SK-N-SH treated with all-trans-retinoic acid at 6 μM for 48 hours (cell line): ENCODE measurements around the gene HEYL.
A peak's percentile ranks its signal among the peaks of the same experiment; 100 is the strongest.

ENCODE experiments used
- ATAC-seq: fragments of 200-7000 bp; cut with Tn5 transposase; 3 replicates; pipeline ENCODE4 v1.9.1; 2020; ENCODE audit warnings: mild to moderate bottlenecking, moderate library complexity
- ARNTL ChIP-seq: fragments of 450-650 bp; formaldehyde crosslinking; IDR thresholded peaks from 2 replicates; pipeline ENCODE4 v1.5.0; 2020; ENCODE audit warnings: low read depth, mild to moderate bottlenecking, moderate library complexity, borderline replicate concordance
- BACH2 ChIP-seq: fragments of 250-450 bp; sonication (Bioruptor Pico); IDR thresholded peaks from 2 replicates; pipeline ENCODE4 v1.9.0; 2021; ENCODE audit warnings: mild to moderate bottlenecking, borderline replicate concordance
- CSDC2 ChIP-seq: fragments of 250-450 bp; sonication (Bioruptor Pico); IDR thresholded peaks from 2 replicates; pipeline ENCODE4 v1.5.0; 2020; ENCODE audit warnings: mild to moderate bottlenecking, moderate library complexity
- ESRRG ChIP-seq: fragments of 250-450 bp; sonication (Bioruptor Pico); IDR thresholded peaks from 2 replicates; pipeline ENCODE4 v1.6.1; 2021; ENCODE audit warnings: mild to moderate bottlenecking
- GLIS3 ChIP-seq: fragments of 250-450 bp; sonication (Bioruptor Pico); IDR thresholded peaks from 2 replicates; pipeline ENCODE4 v1.5.0; 2020; ENCODE audit warnings: mild to moderate bottlenecking, moderate library complexity
- ISL1 ChIP-seq: fragments of 250-450 bp; sonication (Bioruptor Pico); IDR thresholded peaks from 2 replicates; pipeline ENCODE4 v2.1.2; 2022; ENCODE audit warnings: mild to moderate bottlenecking, moderate library complexity
- OSR1 ChIP-seq: fragments of 250-450 bp; sonication (Bioruptor Pico); IDR thresholded peaks from 2 replicates; pipeline ENCODE4 v1.8.0; 2022; ENCODE audit warnings: moderate library complexity, mild to moderate bottlenecking, inconsistent platforms
- PPARA ChIP-seq: fragments of 250-450 bp; sonication (Bioruptor Pico); IDR thresholded peaks from 2 replicates; pipeline ENCODE4 v1.5.0; 2020; ENCODE audit warnings: mild to moderate bottlenecking, borderline replicate concordance
- RARB ChIP-seq: fragments of 250-450 bp; sonication (Bioruptor Pico); IDR thresholded peaks from 2 replicates; pipeline ENCODE4 v1.8.0; 2021; ENCODE audit warnings: mild to moderate bottlenecking, moderate library complexity
- SNAI2 ChIP-seq: fragments of 250-450 bp; sonication (Bioruptor Pico); IDR thresholded peaks from 2 replicates; pipeline ENCODE4 v1.5.0; 2020; ENCODE audit warnings: mild to moderate bottlenecking, moderate library complexity
- TCF4 ChIP-seq: fragments of 250-450 bp; sonication (Bioruptor Pico); IDR thresholded peaks from 2 replicates; pipeline ENCODE4 v1.8.0; 2021; ENCODE audit warnings: mild to moderate bottlenecking, moderate library complexity, borderline replicate concordance
- TOX ChIP-seq: fragments of 250-450 bp; sonication (Bioruptor Pico); IDR thresholded peaks from 2 replicates; pipeline ENCODE4 v1.8.0; 2021; ENCODE audit warnings: mild to moderate bottlenecking, moderate library complexity, borderline replicate concordance
- ZC3H10 ChIP-seq: fragments of 250-450 bp; sonication (Bioruptor Pico); IDR thresholded peaks from 2 replicates; pipeline ENCODE4 v1.5.1; 2021; ENCODE audit warnings: mild to moderate bottlenecking, moderate library complexity
- ZFP3 ChIP-seq: fragments of 250-450 bp; sonication (Bioruptor Pico); IDR thresholded peaks from 2 replicates; pipeline ENCODE4 v1.5.0; 2020; ENCODE audit warnings: mild to moderate bottlenecking, moderate library complexity
- ZFP30 ChIP-seq: fragments of 450-650 bp; formaldehyde crosslinking; IDR thresholded peaks from 2 replicates; pipeline ENCODE4 v1.5.0; 2022; ENCODE audit warnings: mild to moderate bottlenecking, moderate library complexity
- ZNF565 ChIP-seq: fragments of 450-650 bp; formaldehyde crosslinking; conservative IDR thresholded peaks from 2 replicates; pipeline ENCODE4 v1.5.0; 2020; ENCODE audit warnings: low read depth, mild to moderate bottlenecking, moderate library complexity
- ZNF70 ChIP-seq: fragments of 450-650 bp; formaldehyde crosslinking; IDR thresholded peaks from 2 replicates; pipeline ENCODE4 v1.5.0; 2020; ENCODE audit warnings: mild to moderate bottlenecking, moderate library complexity
- ZNF8 ChIP-seq: fragments of 450-650 bp; formaldehyde crosslinking; IDR thresholded peaks from 2 replicates; pipeline ENCODE4 v1.5.0; 2020; ENCODE audit warnings: mild to moderate bottlenecking, moderate library complexity
- TF ChIP-seq, protein P1 (sequence below): fragments of 250-450 bp; sonication (Bioruptor Pico); IDR thresholded peaks from 2 replicates; pipeline ENCODE4 v1.5.1; 2021; ENCODE audit warnings: mild to moderate bottlenecking, moderate library complexity
- TF ChIP-seq, protein P2 (sequence below): fragments of 250-450 bp; sonication (Bioruptor Pico); IDR thresholded peaks from 2 replicates; pipeline ENCODE4 v1.8.0; 2020; ENCODE audit warnings: mild to moderate bottlenecking, moderate library complexity, borderline replicate concordance
- TF ChIP-seq, protein P3 (sequence below): fragments of 250-450 bp; sonication (Bioruptor Pico); IDR thresholded peaks from 2 replicates; pipeline ENCODE4 v1.5.0; 2020; ENCODE audit warnings: mild to moderate bottlenecking, moderate library complexity
- TF ChIP-seq, protein P4 (sequence below): fragments of 250-450 bp; sonication (Bioruptor Pico); IDR thresholded peaks from 2 replicates; pipeline ENCODE4 v1.5.1; 2020; ENCODE audit warnings: low read depth, mild to moderate bottlenecking, moderate library complexity
- TF ChIP-seq, protein P5 (sequence below): fragments of 250-450 bp; sonication (Bioruptor Pico); IDR thresholded peaks from 2 replicates; pipeline ENCODE4 v1.8.0; 2021; ENCODE audit warnings: low read depth, mild to moderate bottlenecking, moderate library complexity, borderline replicate concordance

The HEYL gene

DNA sequence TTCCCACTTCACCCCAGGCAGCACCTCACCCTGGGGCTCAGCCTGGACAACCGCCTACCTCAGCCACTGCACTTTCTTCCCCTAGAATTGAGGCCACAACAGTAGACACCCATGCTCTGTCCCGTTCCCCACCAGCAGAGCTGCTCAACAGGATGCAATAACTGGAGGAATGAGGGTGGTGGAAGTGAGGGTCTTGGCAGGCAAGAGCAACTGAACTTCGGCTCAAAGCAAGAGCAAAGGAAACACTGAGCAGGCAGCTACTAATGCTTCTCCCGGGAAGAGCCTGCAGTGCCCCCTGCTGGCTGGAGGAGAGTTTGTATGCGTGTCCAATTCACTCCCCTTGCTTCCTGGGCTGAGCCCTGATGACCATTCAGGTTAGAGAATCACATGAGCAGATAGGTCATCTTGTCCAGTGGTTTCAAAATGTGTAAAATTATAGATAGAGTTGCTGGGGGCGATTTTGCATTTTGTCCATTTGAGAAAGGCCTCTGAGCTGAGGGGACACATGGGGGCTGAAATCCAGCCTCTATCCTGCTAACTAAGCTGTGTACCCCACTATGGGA lies 18.6 kb upstream of the HEYL start:
- TF ChIP-seq, protein P1, sequence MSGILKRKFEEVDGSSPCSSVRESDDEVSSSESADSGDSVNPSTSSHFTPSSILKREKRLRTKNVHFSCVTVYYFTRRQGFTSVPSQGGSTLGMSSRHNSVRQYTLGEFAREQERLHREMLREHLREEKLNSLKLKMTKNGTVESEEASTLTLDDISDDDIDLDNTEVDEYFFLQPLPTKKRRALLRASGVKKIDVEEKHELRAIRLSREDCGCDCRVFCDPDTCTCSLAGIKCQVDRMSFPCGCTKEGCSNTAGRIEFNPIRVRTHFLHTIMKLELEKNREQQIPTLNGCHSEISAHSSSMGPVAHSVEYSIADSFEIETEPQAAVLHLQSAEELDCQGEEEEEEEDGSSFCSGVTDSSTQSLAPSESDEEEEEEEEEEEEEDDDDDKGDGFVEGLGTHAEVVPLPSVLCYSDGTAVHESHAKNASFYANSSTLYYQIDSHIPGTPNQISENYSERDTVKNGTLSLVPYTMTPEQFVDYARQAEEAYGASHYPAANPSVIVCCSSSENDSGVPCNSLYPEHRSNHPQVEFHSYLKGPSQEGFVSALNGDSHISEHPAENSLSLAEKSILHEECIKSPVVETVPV, result no peak
- TF ChIP-seq, protein P2, sequence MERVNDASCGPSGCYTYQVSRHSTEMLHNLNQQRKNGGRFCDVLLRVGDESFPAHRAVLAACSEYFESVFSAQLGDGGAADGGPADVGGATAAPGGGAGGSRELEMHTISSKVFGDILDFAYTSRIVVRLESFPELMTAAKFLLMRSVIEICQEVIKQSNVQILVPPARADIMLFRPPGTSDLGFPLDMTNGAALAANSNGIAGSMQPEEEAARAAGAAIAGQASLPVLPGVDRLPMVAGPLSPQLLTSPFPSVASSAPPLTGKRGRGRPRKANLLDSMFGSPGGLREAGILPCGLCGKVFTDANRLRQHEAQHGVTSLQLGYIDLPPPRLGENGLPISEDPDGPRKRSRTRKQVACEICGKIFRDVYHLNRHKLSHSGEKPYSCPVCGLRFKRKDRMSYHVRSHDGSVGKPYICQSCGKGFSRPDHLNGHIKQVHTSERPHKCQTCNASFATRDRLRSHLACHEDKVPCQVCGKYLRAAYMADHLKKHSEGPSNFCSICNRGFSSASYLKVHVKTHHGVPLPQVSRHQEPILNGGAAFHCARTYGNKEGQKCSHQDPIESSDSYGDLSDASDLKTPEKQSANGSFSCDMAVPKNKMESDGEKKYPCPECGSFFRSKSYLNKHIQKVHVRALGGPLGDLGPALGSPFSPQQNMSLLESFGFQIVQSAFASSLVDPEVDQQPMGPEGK, result no peak
- TF ChIP-seq, protein P3, sequence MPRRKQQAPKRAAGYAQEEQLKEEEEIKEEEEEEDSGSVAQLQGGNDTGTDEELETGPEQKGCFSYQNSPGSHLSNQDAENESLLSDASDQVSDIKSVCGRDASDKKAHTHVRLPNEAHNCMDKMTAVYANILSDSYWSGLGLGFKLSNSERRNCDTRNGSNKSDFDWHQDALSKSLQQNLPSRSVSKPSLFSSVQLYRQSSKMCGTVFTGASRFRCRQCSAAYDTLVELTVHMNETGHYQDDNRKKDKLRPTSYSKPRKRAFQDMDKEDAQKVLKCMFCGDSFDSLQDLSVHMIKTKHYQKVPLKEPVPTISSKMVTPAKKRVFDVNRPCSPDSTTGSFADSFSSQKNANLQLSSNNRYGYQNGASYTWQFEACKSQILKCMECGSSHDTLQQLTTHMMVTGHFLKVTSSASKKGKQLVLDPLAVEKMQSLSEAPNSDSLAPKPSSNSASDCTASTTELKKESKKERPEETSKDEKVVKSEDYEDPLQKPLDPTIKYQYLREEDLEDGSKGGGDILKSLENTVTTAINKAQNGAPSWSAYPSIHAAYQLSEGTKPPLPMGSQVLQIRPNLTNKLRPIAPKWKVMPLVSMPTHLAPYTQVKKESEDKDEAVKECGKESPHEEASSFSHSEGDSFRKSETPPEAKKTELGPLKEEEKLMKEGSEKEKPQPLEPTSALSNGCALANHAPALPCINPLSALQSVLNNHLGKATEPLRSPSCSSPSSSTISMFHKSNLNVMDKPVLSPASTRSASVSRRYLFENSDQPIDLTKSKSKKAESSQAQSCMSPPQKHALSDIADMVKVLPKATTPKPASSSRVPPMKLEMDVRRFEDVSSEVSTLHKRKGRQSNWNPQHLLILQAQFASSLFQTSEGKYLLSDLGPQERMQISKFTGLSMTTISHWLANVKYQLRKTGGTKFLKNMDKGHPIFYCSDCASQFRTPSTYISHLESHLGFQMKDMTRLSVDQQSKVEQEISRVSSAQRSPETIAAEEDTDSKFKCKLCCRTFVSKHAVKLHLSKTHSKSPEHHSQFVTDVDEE (CRISPR knock-in tag), result peak; percentile 23; the same call in 1 of the 2 replicates
- TF ChIP-seq, protein P4, sequence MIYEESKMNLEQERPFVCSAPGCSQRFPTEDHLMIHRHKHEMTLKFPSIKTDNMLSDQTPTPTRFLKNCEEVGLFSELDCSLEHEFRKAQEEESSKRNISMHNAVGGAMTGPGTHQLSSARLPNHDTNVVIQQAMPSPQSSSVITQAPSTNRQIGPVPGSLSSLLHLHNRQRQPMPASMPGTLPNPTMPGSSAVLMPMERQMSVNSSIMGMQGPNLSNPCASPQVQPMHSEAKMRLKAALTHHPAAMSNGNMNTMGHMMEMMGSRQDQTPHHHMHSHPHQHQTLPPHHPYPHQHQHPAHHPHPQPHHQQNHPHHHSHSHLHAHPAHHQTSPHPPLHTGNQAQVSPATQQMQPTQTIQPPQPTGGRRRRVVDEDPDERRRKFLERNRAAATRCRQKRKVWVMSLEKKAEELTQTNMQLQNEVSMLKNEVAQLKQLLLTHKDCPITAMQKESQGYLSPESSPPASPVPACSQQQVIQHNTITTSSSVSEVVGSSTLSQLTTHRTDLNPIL (CRISPR knock-in tag), result no peak
- peak; percentile 82 for ATAC-seq

DNA sequence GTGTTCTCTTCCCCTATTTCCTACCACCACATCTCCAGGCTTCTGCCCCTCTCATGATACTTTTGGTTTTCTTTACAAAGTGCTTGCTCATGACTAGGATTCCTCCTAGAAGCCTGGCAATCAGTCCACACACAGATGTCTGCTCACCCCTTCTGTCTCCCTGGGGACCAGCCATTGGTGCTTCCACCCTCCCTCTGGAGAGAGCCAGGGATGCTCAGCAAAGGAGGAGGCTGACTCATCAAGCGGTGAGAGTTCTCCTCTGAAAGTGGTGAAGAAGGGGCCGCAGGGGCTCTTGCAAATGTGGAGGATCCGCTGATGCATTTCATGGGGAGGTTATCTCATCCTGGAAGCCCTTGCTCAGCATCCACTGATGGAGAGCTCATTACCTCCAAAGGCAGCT lies 18.0 kb upstream of the HEYL start:
- TF ChIP-seq ESRRG (CRISPR knock-in tag) (no peak), CSDC2 (CRISPR knock-in tag) (no peak), ZFP30 (CRISPR knock-in tag) (no peak), RARB (CRISPR knock-in tag) (no peak)
- no peak for ATAC-seq

DNA sequence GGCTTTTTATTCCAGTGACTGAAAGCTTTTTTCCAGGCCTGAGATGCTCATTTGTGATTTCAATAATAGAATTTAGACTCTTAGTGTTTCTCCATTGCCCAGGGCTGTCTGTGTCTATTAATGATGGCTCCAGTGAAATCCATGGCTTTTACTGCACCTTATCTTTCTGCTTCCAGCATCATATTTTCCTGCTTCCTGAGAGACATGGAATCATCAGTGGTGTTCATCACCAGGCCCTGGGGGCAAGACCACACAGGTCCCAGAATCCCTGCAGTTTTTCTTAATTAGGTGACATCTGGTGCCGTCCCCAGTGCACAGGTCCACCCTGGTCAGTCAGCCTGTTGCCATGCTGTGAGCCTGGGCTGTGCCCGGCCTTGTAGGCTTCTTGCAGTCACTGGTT lies 16.9 kb upstream of the HEYL start:
- peak; percentile 16; the same call in 1 of the 3 replicates for ATAC-seq
- no peak for TF ChIP-seq ZNF8
- no peak for TF ChIP-seq ZFP3 (CRISPR knock-in tag)
- TF ChIP-seq, protein P1, result 0 out of 2 replicates have a peak, but pooled peaks have one; percentile 11
- TF ChIP-seq, protein P3 (CRISPR knock-in tag), result peak; percentile 86
- TF ChIP-seq ZC3H10, result no peak
- 0 out of 2 replicates have a peak, but pooled peaks have one; percentile 58 for TF ChIP-seq SNAI2 (CRISPR knock-in tag)
- 0 out of 2 replicates have a peak, but pooled peaks have one; percentile 48 for TF ChIP-seq GLIS3 (CRISPR knock-in tag)
- no peak for TF ChIP-seq TOX (CRISPR knock-in tag)
- TF ChIP-seq OSR1 (CRISPR knock-in tag), result no peak
- TF ChIP-seq, protein P5, sequence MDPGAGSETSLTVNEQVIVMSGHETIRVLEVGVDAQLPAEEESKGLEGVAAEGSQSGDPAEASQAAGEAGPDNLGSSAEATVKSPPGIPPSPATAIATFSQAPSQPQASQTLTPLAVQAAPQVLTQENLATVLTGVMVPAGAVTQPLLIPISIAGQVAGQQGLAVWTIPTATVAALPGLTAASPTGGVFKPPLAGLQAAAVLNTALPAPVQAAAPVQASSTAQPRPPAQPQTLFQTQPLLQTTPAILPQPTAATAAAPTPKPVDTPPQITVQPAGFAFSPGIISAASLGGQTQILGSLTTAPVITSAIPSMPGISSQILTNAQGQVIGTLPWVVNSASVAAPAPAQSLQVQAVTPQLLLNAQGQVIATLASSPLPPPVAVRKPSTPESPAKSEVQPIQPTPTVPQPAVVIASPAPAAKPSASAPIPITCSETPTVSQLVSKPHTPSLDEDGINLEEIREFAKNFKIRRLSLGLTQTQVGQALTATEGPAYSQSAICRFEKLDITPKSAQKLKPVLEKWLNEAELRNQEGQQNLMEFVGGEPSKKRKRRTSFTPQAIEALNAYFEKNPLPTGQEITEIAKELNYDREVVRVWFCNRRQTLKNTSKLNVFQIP (CRISPR knock-in tag), result no peak
- TF ChIP-seq ESRRG (CRISPR knock-in tag), result no peak
- no peak for TF ChIP-seq ZNF565 (CRISPR knock-in tag)
- TF ChIP-seq PPARA (CRISPR knock-in tag), result no peak
- no peak for TF ChIP-seq ARNTL (CRISPR knock-in tag)
- no peak for TF ChIP-seq ISL1 (CRISPR knock-in tag)
- no peak for TF ChIP-seq ZNF70 (CRISPR knock-in tag)
- peak; percentile 91 for TF ChIP-seq TCF4 (CRISPR knock-in tag)
- TF ChIP-seq, protein P2, result no peak
- TF ChIP-seq BACH2, result no peak
